Mucosa of stomach (tissue), 1 donor: ENCODE data around the gene TCEA3.

Experiments used
- H3K27me3 ChIP-seq: one replicate; pipeline ENCODE4 v1.7.0; 2013; ENCODE audit warnings: mild to moderate bottlenecking, low read length; ENCODE audit not compliant: control insufficient read depth, insufficient read depth
- H3K36me3 ChIP-seq: one replicate; pipeline ENCODE4 v1.7.0; 2013; ENCODE audit warnings: low read length; ENCODE audit not compliant: control insufficient read depth, insufficient read depth
- H3K4me1 ChIP-seq: one replicate; pipeline ENCODE4 v1.7.0; 2013; ENCODE audit warnings: mild to moderate bottlenecking, low read length; ENCODE audit not compliant: control insufficient read depth, insufficient read depth
- H3K4me3 ChIP-seq: one replicate; pipeline ENCODE4 v1.7.0; 2013; ENCODE audit warnings: low read length
- H3K9ac ChIP-seq: one replicate; pipeline ENCODE4 v1.7.0; 2013; ENCODE audit warnings: mild to moderate bottlenecking, low read length, moderate library complexity
- H3K9me3 ChIP-seq: one replicate; pipeline ENCODE4 v1.7.0; 2013; ENCODE audit warnings: mild to moderate bottlenecking, low read length, moderate library complexity; ENCODE audit not compliant: control insufficient read depth
- donor health status: Pancreatic carcinoma.

Gene TCEA3

DNA sequence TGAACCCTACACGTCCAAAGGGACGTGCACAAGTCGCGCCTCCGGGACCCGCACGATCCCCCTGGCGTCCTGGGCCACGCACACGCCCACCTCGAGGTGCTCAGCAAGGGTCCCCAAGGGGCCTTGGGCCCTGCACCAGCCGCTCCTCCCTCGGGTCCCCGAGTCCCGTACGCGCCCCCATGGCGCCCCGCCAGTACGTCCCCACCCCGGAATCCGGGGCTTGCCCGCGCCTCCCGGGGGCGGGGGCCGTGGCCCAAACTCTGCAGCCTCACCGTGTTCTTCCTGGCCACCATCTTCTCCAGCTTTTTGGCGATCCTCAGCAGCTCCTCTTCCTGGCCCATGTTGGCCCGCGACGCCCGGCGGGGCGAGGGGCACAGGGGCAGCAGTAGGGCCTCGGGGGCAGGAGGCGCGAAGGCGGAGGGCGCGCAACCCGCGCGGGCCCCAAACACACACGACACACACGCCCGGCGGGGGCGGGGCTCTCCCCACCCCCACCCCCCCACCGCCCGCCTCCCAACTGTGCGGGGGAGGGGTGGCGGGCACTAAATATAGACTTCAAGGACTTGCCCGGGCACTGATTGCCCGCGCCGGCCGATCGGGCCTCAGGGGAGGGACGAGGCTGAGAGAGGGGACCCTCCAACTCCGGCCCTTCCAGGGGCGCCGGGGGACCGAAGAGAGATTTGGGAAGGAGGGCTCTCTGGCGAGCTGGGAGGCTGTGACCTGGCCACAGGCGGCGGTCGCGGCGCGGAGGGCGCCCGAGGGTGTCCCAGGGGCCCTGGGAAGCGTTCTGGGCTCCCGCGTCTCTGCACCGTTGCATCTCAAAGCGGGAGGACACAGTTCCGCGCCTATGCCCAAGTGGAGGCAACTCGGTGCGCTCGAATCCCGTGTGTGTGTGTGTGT lies at the start of gene TCEA3:
TSS of gene TCEA3 (minus strand) at position 456 of the 900 bp plus-strand sequence. CDS start at position 341, 115 bp downstream.
- H3K27me3 ChIP-seq, result no peaks in the 10 kb centered on the region
- peaks cover 28% of the 10 kb centered on the region for H3K4me1 ChIP-seq
- H3K9me3 ChIP-seq, result no peaks in the 10 kb centered on the region
- H3K4me3 ChIP-seq, result peak within 1 kb of the TSS; percentile 34
- peak within 1 kb of the TSS; percentile 73 for H3K9ac ChIP-seq
- H3K36me3 ChIP-seq, result no peaks in the 10 kb centered on the region

DNA sequence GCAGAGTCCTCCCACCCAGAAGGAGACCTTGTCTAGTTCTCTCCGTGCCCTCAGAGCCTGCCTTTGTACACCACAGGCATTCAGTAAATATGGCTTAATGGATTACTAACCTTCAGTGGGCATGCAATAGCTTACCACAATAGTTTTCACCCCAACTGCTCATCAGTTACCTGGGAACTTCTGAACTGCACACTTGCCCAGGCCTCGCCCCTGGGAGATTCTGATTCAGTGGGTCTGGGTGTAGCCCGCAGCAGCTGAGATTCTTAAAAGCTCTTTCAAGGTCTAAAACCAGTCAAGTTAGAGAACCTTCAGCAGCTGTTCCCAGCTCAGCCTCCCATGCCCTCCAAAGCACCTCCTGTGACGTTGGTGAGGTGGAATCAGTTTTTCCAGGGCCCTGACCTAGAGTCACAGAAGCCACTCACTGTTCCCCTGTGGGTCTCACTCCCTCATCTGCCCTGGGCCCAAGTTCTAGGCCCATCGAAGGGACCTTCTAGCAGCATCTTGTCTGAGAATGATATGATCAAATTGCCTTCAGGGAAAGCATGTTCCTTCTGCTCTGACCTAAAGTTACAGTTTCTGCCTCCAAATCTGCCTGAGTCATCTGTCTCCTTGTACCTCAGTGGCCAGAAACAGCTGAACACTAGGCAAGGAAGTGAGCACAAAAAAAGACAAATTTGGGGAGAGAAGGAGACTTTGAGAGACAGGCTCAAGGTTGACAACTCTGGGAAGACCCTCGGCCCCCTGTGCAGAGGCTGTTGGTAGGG lies 48.7 kb upstream of the TCEA3 start:
- H3K4me1 ChIP-seq, result peaks cover 13% of the 10 kb centered on the region
- H3K36me3 ChIP-seq, result no peaks in the 10 kb centered on the region
- H3K9me3 ChIP-seq, result no peaks in the 10 kb centered on the region
- no peaks in the 10 kb centered on the region for H3K27me3 ChIP-seq
- H3K9ac ChIP-seq, result no peak overlapping the region
- H3K4me3 ChIP-seq, result no peak overlapping the region

DNA sequence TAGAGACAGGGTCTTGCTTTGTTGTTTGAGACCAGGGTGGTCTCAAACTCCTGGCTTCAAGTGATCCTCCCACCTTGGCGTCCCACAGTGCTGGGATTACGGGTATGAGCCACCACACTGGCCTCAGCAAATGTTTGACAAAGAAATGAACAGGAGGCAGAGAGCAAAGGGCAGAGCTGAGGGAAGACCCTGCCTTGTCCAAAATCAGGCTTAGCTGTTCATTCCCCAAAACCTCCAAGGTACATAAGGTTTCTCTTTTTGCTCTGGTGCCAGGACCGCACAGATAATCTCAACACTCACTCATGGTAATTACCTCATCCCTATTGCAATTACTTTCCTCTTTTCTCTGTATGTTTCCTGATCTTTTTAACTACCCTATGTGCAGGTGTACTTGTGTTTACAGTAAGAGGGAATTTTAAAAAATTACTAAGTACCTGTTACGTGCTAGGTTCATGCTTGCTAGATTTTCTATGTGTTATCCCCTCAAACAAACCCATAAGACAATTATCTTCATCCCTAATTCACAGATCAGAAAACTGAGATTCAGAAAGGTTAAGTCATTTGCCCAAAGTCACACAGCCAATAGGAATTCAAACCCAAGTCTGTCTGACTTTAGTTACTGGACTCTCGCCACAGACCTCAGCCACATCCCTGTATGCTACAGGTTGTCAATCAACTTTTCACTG lies 47.9 kb upstream of the TCEA3 start:
- Histone ChIP-seq H3K9ac (no peak overlapping the region), H3K4me1 (peaks cover 7% of the 10 kb centered on the region), H3K4me3 (no peak overlapping the region), H3K27me3 (no peaks in the 10 kb centered on the region), H3K9me3 (no peaks in the 10 kb centered on the region), H3K36me3 (no peaks in the 10 kb centered on the region)

DNA sequence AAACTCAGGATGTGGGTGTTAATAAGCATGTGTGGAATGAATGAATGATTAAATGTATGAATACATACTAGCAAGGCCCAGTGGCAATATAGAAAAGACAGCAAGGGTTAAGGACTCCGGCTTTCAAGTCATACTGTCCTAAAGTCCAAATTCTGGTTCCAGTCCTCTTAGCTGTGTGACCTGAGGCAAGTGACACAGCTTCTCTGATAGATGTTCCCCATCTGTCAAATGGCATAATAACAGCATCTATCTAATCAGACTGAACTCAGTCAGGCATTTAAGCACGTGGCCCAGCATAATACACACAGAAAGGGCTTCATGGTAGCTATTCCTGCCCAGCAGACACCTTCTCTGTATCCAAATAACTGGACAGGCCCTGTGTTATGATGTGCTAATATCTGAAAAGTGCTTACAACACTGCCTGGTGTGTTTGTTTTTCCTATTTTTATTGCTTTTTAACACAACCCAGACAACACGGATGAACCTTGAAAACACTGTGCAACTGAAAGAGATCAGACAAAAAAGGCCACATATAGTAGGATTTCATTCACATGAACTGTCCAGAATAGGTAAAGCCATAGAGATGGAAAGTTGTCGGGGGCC lies 47.0 kb upstream of the TCEA3 start:
- H3K36me3 ChIP-seq, result no peaks in the 10 kb centered on the region
- H3K9ac ChIP-seq, result no peak overlapping the region
- no peak overlapping the region for H3K4me3 ChIP-seq
- peaks cover 4% of the 10 kb centered on the region for H3K4me1 ChIP-seq
- no peaks in the 10 kb centered on the region for H3K9me3 ChIP-seq
- H3K27me3 ChIP-seq, result no peaks in the 10 kb centered on the region

DNA sequence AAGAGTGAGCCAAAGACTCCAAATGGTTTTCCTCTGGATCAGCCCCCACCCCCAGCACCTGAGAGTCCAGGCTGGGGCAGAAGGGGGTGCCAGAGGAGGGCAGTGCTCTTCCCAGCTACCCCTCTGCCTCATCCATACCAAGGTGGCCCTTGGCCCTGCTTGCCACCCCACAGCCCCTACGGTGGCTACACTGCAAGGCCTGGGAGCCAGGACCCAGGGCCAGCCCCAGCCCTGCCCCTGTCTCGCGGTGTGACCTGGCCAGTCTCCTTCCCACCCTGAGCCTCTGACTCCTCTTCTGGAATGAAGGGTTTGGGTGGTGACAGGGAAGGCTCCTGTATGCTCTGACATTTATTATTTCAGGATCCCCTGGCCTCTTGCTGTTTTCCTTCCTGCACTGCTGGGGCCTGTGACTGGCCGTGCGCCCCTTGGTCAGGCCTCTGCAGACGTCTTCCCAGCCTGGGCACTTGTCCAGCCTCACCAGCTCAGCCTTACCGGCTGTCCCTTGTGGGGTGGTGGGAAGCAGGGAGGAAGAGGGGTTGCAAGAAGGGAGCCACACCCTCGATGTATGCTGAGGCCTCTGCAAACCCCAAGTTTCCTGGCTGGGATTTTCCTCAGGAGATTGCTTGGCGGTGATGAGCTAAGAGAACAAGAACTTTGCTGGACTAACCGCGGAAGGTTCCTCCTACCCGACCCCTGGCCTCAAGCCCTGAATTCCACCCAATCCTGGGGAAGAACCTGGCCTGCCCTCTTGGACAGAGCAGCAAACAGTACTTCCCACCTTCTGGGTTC lies 45.9 kb upstream of the TCEA3 start:
- Histone ChIP-seq H3K9me3 (no peaks in the 10 kb centered on the region), H3K9ac (no peak overlapping the region), H3K4me3 (no peak overlapping the region), H3K27me3 (no peaks in the 10 kb centered on the region), H3K36me3 (no peaks in the 10 kb centered on the region), H3K4me1 (peaks cover 4% of the 10 kb centered on the region)

DNA sequence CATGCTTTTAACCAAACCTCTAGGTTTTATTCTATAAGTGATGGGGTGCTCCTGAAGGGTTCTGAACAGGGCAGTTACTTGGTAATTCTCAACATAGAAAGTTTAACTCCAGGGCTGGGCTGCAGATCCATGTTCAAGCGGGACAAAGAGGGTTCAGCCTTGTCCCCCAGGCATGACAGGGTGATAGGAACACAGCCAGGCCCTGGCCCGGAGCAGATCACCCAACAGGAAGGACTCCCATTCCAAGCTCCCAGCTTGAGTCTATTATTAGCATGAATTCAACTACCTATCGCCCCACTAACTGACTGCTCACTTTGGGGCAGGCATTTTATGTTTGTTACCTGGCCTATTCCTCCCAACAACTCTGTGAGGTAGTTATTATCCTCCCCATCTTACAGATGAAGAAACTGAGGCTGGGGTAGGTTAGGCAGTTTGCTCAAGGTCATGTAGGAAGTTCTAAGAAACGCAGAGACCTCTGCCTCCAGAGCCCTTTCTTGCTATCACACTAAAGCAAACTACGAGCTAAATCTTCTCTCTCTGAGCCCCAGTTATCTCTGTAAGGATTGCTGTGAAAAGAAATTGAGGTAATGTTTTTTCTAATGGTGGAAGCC lies 44.9 kb upstream of the TCEA3 start:
- Histone ChIP-seq H3K4me3 (no peak overlapping the region), H3K36me3 (no peaks in the 10 kb centered on the region), H3K9me3 (no peaks in the 10 kb centered on the region), H3K27me3 (no peaks in the 10 kb centered on the region), H3K4me1 (no peaks in the 10 kb centered on the region), H3K9ac (no peak overlapping the region)

DNA sequence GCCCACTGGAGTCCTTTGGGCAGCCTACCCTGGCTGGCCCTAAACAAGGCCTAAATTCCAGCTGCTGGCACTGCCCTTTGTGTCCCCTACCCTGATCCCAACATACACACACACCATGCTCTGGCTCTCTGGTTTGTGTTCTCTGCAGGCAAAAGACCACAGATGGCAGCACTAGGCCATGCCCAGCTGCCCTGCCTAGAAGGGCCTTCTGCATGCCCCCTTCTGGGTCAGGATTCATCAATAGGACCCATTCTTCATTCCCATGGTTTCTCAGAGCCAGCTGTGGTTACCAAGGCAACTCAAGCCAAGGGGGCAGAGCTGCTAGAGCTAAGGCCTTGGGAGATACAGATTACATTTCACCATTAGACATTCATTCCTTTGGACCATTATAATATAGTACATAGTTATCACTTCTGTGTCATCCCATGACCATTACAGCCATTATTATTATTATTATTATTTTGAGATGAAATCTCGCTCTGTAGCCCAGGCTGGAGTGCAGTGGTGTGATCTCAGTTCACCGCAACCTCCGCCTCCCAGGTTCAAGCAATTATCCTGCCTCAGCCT lies 42.0 kb upstream of the TCEA3 start:
- H3K4me1 ChIP-seq, result no peaks in the 10 kb centered on the region
- H3K4me3 ChIP-seq, result no peak overlapping the region
- H3K9ac ChIP-seq, result no peak overlapping the region
- no peaks in the 10 kb centered on the region for H3K36me3 ChIP-seq
- no peaks in the 10 kb centered on the region for H3K9me3 ChIP-seq
- H3K27me3 ChIP-seq, result no peaks in the 10 kb centered on the region

DNA sequence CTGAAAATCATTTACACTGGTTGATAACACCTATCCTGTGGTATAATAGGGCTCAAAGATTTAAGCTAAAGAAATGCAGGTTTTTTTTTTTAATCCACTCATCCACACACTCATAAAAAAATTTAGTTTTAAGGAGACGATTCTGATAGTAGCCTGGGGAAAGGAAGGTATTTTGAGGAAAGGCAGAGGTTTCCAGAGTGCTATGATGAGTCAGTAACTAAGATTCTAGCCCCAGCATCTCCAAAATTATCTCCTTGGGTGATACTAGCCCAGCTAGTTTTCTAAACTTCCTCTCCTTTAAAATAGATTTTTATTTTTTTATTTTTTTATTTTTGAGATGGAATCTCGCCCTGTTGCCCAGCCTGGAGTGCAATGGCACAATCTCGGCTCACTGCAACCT lies 38.7 kb upstream of the TCEA3 start:
- H3K9ac ChIP-seq, result no peak overlapping the region
- peaks cover 4% of the 10 kb centered on the region for H3K4me1 ChIP-seq
- no peak overlapping the region for H3K4me3 ChIP-seq
- H3K36me3 ChIP-seq, result no peaks in the 10 kb centered on the region
- no peaks in the 10 kb centered on the region for H3K27me3 ChIP-seq
- H3K9me3 ChIP-seq, result no peaks in the 10 kb centered on the region

DNA sequence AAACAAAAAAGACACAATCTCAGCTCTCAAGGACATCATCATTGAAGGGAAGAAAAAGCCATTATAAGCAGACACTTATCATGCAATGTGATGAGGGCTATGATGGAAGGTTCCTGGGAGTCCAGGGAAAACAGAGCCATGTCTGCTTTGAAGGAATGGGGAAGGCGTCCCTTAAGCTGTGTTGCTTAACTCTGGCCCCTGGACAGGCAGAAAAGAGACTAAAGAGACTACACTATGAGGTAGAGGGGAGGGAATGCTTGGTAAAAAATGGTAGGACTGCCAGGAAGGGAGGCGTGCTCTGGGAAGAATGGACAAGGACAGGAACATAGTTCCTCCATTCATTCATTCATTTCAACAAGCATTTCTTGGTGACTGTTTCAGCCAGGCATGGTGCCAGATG lies 38.2 kb upstream of the TCEA3 start:
- Histone ChIP-seq H3K4me3 (no peak overlapping the region), H3K9me3 (no peaks in the 10 kb centered on the region), H3K4me1 (peaks cover 4% of the 10 kb centered on the region), H3K27me3 (no peaks in the 10 kb centered on the region), H3K36me3 (no peaks in the 10 kb centered on the region), H3K9ac (no peak overlapping the region)

DNA sequence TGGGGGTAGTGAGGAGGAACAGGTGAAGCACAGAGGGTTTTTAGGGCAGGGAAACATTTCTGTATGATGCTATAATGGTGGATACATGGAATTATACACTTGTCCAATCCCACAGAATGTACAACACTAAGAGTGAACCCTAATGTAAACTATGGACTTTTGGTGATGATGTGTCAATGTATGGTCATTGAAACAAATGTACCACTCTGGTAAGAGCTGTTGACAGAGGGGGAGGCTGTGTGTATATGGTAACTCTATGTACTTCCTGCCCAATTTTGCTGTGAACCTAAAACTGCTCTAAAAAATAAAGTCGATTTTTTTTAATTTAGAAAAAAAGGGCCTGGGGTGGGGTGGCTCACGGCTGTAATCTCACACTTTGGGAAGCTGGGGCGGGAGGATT lies 36.5 kb upstream of the TCEA3 start:
- H3K27me3 ChIP-seq, result no peaks in the 10 kb centered on the region
- H3K9me3 ChIP-seq, result no peaks in the 10 kb centered on the region
- no peaks in the 10 kb centered on the region for H3K36me3 ChIP-seq
- peaks cover 4% of the 10 kb centered on the region for H3K4me1 ChIP-seq
- H3K4me3 ChIP-seq, result no peak overlapping the region
- no peak overlapping the region for H3K9ac ChIP-seq

DNA sequence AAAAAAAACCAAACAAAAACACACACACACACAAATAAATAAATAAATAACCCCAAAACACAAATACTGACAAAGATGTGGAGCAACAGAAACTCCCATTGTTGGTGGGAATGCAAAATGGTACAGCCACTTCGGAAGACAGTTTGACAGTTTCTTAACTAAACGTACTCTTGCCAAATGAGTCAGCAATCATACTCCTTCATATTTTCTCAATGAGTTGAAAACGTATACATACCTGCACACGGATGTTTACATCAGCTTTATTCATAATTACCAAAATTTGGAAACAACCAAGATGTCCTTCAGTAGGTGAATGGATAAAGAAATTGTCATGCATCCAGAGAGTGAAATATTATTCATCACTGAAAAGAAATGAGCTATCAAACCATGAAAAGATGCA lies 36.0 kb upstream of the TCEA3 start:
- Histone ChIP-seq H3K9ac (no peak overlapping the region), H3K27me3 (no peaks in the 10 kb centered on the region), H3K4me3 (no peak overlapping the region), H3K4me1 (peaks cover 4% of the 10 kb centered on the region), H3K9me3 (no peaks in the 10 kb centered on the region), H3K36me3 (no peaks in the 10 kb centered on the region)
